K562 (cell line): ENCODE data around the gene CRCP. TPM values are rescaled to one million over a fixed set of nuclear protein-coding genes. Genes with fewer than 3 reads are reported as not detected.

Experiments
- BDP1 ChIP-seq: IDR thresholded peaks from 3 replicates; pipeline ENCODE4 v1.6.1; 2011; ENCODE audit not compliant: insufficient read length, insufficient read depth
- CREB1 ChIP-seq, 2 experiments: sonication (generic) in 1 of 2; formaldehyde crosslinking in 1 of 2; IDR thresholded peaks; 2 replicates each; pipeline versions ENCODE4 v1.6.1 to v1.8.0; 2012 to 2022; ENCODE audit warnings: inconsistent platforms in 1 of 2, mild to moderate bottlenecking in 1 of 2, missing genetic modification reagents in 1 of 2, moderate library complexity in 1 of 2
- DACH1 ChIP-seq: fragments of 450-650 bp; IDR thresholded peaks from 2 replicates; pipeline ENCODE4 v1.6.1; 2018; ENCODE audit not compliant: partially characterized antibody
- DEAF1 ChIP-seq: fragments of 450-650 bp; formaldehyde crosslinking; IDR thresholded peaks from 2 replicates; pipeline ENCODE4 v1.4.0; 2020; ENCODE audit warnings: mild to moderate bottlenecking, moderate library complexity
- ETV5 ChIP-seq: sonication (generic); formaldehyde crosslinking; IDR thresholded peaks from 2 replicates; pipeline ENCODE4 v1.4.0; 2020; ENCODE audit warnings: low read depth, mild to moderate bottlenecking, missing genetic modification reagents
- HMG20B ChIP-seq: fragments of 250-450 bp; sonication (Bioruptor Pico); IDR thresholded peaks from 2 replicates; pipeline ENCODE4 v1.5.0; 2021; ENCODE audit warnings: mild to moderate bottlenecking
- MCM5 ChIP-seq: fragments of 450-650 bp; IDR thresholded peaks from 2 replicates; pipeline ENCODE4 v1.6.1; 2016; ENCODE audit warnings: low read depth
- MXD1 ChIP-seq: fragments of 250-450 bp; sonication (Bioruptor Pico); IDR thresholded peaks from 2 replicates; pipeline ENCODE4 v1.8.0; 2021; ENCODE audit warnings: borderline replicate concordance, mild to moderate bottlenecking, moderate library complexity; ENCODE audit not compliant: poor library complexity, severe bottlenecking
- MXI1 ChIP-seq: IDR thresholded peaks from 2 replicates; pipeline ENCODE4 v1.6.1; 2011; ENCODE audit warnings: low read depth, mild to moderate bottlenecking, improper control_type of control experiment, low read length
- NELFE ChIP-seq: IDR thresholded peaks from 2 replicates; pipeline ENCODE4 v1.6.1; 2011; ENCODE audit warnings: mild to moderate bottlenecking; ENCODE audit not compliant: insufficient read depth, insufficient read length
- POLR2A ChIP-seq: fragments of 450-650 bp; conservative IDR thresholded peaks from 2 replicates; pipeline ENCODE4 v1.6.1; 2016
- PRMT5 ChIP-seq: sonication (generic); formaldehyde crosslinking; IDR thresholded peaks from 2 replicates; pipeline ENCODE4 v1.5.0; 2020; ENCODE audit warnings: missing genetic modification reagents
- RBM17 ChIP-seq: fragments of 200-400 bp; formaldehyde crosslinking; IDR thresholded peaks from 2 replicates; pipeline ENCODE4 v1.6.1; 2017; ENCODE audit warnings: low read depth, mild to moderate bottlenecking, low read length, borderline replicate concordance
- SFPQ ChIP-seq: fragments of 200-400 bp; formaldehyde crosslinking; IDR thresholded peaks from 2 replicates; pipeline ENCODE4 v1.6.1; 2017; ENCODE audit warnings: mild to moderate bottlenecking, low read depth, low read length, moderate library complexity
- U2AF1 ChIP-seq: fragments of 200-400 bp; formaldehyde crosslinking; optimal IDR thresholded peaks from 2 replicates; pipeline ENCODE3; 2017; ENCODE audit warnings: mild to moderate bottlenecking, low read depth, low read length, moderate library complexity
- ZC3H4 ChIP-seq: sonication (generic); formaldehyde crosslinking; IDR thresholded peaks from 2 replicates; pipeline ENCODE4 v1.9.0; 2021; ENCODE audit warnings: missing genetic modification reagents, borderline replicate concordance
- ZEB2 ChIP-seq: fragments of 450-650 bp; IDR thresholded peaks from 2 replicates; pipeline ENCODE4 v1.6.1; 2016
- ZNF24 ChIP-seq: fragments of 450-650 bp; IDR thresholded peaks from 2 replicates; pipeline ENCODE4 v1.6.1; 2016
- ZNF280B ChIP-seq: fragments of 250-450 bp; sonication (Bioruptor Pico); IDR thresholded peaks from 2 replicates; pipeline ENCODE4 v1.5.1; 2021; ENCODE audit warnings: mild to moderate bottlenecking
- ZNF3 ChIP-seq: fragments of 250-450 bp; sonication (Bioruptor Pico); IDR thresholded peaks from 2 replicates; pipeline ENCODE4 v1.5.0; 2021; ENCODE audit warnings: mild to moderate bottlenecking, moderate library complexity
- ZNF639 ChIP-seq, 2 experiments: fragments of 200-800 bp in 1 of 2; sonication (Bioruptor generic) in 1 of 2; sonication (generic) in 1 of 2; formaldehyde crosslinking in 1 of 2; IDR thresholded peaks in 1 of 2; conservative IDR thresholded peaks in 1 of 2; 2 replicates each; pipeline versions ENCODE4 v1.5.0 to v1.6.1; 2016 to 2020; ENCODE audit warnings: missing compliant biosample characterization in 1 of 2, missing genetic modification characterization in 1 of 2, missing genetic modification reagents in 1 of 2
- polyA plus RNA-seq, 8 experiments: library from polyadenylated mRNA; depleted of rRNA in 4 of 8; stranded (reverse) in 5 of 8; unstranded in 3 of 8; fragments of >200 nt; fragmentation: Nextera tagmentation in 2 of 8; fragmentation: Illumina TruSeq in 1 of 8; extraction: Ambion mirVana in 2 of 8; extraction: Trizol in 1 of 8; gene quantifications; 2 replicates each; pipeline versions ENCODE4 v1.2.1 to v1.2.3, GENCODE V29; 2011 to 2014; ENCODE audit warnings: inconsistent platforms in 1 of 8, missing spikeins in 1 of 8
- total RNA-seq, 7 experiments: library from RNA; depleted of rRNA in 6 of 7; stranded (reverse); fragments of >200 nt in 6 of 7; fragmentation: Illumina TruSeq in 2 of 7; extraction: Trizol in 2 of 7; gene quantifications; 2 replicates each; pipeline versions ENCODE4 v1.2.1 to v1.2.3, GENCODE V29; 2011 to 2021; ENCODE audit warnings: low replicate concordance in 1 of 7

CRCP gene
- total and polyA plus RNA-seq, 9 of the 15 experiments (the other 6 are each of a cell fraction or from before 2014, with no cell fraction given): 22.1 to 58.3 (median 43.4) TPM

- TF ChIP-seq CREB1 (IDR thresholded peaks at IDR 0.05) (no peak), CREB1 (CRISPR knock-in tag; IDR thresholded peaks at IDR 0.05) (no peak), PRMT5 (CRISPR knock-in tag) (no peak), ZEB2 (peak; percentile 95), NELFE (no peak), ETV5 (CRISPR knock-in tag) (no peak), DACH1 (no peak), DEAF1 (CRISPR knock-in tag) (no peak), ZC3H4 (CRISPR knock-in tag) (no peak), RBM17 (no peak), SFPQ (no peak), MXI1 (no peak), MXD1 (CRISPR knock-in tag) (no peak), HMG20B (CRISPR knock-in tag) (no peak), ZNF3 (CRISPR knock-in tag) (no peak), ZNF639 (CRISPR knock-in tag; conservative IDR thresholded peaks at IDR 0.05 in 1 of 2, IDR thresholded peaks at IDR 0.05 in 1 of 2) (no peak), BDP1 (no peak), U2AF1 (no peak), POLR2A (peak; percentile 94), ZNF24 (no peak), MCM5 (no peak), ZNF280B (CRISPR knock-in tag) (no peak)
Measured at GRCh38 chr7:66099551-66100407, 14.9 kb upstream of the CRCP start (continued).
